GM19452 (cell line): ENCODE measurements around the gene NUP214.

Source experiments
- ATAC-seq: cut with Tn5 transposase; IDR thresholded peaks from one replicate; pipeline ENCODE4 v1.9.1; 2021; ENCODE audit not compliant: unreplicated experiment

The NUP214 gene

DNA sequence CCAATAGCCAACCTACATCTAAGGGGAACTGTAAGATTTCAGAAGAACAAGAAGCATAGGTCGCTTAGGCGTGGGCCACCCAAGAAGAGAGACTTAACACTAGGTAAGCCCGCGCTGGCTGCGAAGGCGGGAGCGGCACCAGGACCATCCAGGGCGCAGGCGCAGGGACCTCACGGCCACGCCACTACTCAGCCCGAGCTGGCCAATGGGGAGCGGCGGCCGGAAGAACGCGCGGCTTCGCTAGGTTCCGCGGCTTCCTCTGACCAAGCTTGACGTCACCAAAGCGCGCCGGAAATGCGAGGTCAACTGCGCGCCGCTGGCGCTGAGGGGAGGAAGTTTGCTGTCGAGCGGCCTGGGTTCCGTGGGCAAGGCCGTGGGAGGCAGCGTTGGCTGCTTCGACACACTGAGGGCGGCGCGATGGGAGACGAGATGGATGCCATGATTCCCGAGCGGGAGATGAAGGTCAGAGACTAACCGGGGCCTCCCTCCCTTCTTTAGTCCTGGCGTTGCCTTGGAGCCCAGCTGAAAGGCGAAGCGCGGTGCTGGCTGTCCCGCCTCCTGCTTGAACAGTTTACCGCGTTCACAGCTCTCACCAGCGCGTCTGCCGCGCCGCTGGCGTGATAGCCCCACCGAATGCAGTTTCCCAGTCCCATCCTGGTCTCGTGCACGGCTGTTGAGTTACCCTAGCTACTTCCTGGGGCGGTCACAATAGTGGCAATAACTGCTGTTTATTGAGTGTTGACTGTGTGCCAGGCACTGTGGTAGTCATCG lies at the start of gene NUP214:
Gene NUP214, plus strand, starts transcription at position 299 of the 771 bp plus-strand sequence. Its CDS starts 119 bp downstream, at position 418.
- ATAC-seq, result peak; percentile 97

DNA sequence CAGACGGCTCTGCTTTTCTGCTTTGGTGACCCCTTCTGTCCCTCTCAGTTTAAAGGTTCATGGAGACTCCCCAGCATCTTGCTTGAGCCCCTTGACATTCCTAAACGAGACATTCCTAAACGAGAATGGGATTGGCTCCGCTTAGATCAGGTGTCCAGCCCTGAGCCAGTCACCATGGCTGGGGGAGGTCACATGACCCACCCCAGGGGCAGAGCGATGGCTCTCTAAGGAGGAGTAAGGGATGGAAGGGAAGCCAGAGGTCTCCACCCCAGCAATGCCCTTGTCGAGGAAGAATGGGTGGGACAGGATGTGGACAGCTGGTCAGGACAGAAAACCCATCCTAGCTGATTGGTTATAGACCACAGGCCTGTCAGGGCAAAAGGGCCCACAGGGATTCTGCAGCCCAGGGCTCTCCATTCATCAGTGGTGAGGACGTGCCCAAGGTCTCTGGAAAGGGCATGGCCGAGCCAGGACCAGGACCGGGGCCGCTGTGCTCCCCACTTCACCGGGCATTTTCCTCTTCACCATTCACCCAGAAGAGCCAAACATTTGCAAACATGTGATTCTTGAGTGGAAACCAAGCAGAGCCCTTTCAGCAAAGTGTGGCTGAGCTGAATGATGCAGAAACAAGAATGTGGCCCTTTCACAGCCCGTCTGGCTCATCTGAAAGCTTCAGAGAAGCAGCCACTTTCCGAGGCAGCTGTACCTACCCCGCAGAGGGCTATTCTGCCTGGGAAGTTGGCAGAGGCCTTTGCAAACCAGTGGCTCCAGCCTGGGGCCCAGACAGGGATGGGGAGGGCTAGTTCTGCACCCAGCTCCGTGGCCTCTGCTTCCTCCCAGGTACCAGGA lies 48.8 kb upstream of the NUP214 start:
- ATAC-seq, result no peak

DNA sequence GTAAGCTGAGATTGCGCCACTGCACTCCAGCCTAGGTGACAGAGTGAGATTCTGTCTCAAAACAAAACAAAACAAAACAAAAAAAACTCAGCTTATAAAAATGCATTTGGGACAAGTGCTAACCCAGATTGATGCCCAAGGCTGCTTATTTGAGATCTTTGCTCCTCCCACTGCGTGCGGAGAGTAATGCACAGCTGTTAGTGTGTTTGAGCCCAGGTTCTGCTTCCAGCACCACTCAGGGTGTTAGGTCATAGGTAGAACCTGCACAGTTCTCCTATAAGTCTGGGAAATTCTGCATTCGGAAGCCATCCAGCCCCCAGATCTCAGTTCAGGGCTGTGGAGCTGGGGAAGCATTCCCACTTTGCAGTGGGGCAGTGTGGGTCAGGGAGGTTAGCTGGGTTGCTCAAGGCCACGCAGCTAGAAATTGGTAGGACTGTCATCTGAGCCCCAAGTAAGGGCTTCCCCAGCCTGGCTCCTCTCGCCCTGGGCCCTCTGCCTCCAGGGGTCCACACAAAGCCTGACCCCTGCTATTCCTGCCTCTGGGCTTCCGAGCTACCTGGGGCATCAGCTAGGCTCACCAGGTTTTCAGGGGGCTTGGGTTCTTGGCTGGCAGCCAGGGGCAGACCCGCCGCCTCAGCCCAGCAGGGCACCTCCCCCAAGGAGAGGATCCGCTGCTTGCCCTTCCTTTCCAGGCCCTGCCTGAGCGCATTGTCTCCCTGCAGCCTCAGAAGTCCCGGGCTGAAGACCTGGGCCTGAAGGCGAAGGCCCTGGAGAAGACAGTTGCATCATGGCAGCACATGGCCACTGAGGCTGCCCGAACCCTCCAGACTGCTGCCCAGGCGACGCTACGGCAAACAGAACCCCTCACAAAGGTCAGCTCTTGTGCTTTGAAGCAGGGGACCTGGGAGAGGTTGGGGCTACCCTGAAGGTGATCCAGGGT lies 46.7 kb upstream of the NUP214 start:
- no peak for ATAC-seq

DNA sequence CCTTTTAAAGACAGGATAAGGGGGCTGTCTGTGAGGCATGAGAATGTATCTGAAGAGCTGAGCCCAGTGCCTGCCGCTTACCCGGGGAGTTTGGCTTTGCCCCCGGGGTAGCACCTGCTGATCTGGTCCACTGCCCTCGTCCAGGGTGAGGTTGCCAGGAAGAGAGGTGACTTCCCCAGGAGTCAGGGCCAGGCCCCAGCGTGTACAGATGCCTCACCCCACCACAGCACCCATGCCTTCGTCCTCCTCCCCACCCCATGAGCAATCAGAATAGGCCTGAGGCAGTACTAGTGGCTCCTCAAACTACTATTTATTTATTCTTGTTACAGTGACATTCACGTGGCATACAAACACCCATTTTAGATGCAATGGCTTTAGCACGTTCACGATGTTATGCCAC lies 44.8 kb upstream of the NUP214 start:
- no peak for ATAC-seq

DNA sequence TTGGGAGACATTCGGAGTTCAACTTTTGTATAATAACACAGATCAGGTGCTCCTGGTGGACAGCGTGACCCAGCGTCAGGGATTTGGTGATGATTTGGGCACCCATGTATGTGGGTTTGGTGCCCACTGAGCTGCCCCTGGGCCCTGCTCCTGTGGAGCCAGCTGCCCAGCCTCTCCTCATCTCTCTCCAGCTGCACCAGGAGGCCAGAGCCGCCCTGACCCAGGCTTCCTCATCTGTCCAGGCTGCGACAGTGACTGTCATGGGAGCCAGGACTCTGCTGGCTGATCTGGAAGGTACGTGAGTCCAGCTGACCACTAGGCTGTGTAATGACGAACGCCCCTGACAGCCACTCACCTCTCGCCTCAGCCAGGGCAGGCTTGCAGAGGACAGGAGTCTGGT lies 43.5 kb upstream of the NUP214 start:
- ATAC-seq, result no peak

DNA sequence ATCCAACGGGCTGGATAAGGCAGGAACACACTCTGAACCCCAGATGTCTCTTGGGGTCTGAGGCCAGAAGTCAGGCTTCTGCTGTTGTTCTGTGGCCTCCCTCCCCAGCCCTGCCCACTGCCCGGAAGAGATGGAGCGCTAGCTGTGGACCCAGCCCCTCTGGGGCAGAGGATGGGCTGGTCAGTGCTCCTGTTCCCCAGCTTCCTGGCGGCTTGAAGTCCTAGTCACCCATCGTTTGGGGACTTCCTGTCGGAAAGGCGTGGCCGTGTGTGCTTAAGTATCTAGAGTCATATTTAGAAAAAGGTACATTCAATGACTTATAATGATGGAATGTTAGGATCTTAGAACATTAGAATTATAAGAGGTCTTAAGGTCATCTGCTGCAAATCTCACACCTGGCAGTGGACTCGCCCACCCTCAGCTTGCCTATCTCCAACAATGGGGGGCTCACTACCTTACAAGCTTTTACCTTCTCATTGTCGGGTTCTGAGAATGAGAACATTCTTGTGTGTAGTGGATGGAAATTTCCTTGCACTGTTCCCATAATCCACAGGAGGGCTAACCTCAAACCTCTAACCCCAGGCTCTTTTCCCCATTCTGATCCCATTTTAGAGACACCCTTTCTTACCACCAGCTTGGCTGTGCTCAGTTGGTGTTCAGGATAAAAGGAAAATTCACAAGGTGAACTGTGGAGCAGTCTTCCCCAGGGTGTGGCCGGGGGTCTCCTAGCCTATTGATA lies 42.4 kb upstream of the NUP214 start:
- no peak for ATAC-seq

DNA sequence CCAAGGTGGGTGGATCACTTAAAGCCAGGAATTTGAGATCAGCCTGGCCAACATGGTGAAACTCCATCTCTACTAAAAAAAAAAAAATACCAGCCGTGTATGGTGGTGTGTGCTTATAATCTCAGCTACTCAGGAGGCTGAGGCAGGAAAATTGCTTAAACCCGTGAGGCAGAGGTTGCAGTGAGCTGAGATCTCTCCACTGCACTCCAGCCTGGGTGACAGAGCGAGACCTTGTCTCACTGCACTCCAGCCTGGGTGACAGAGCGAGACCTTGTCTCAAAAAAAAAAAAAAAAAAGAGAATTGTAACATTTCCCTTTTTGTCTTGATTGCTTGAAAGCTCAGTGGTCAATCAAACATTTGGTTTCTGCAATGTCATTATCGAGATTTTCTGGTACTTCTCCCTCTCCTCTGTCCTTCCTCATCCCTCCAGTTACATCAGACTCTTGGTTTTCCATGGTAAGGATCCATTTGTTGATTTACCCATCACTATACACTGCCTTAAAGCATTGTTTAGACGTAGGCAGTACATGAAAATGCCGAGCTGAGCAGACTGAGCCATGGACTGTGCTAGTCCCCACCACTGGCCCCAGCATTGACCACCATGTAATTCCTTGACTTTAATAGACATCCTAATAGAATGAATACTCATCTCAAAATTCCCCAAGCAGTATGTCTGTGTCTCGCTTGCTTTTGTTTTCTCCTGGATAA lies 40.6 kb upstream of the NUP214 start:
- no peak for ATAC-seq

DNA sequence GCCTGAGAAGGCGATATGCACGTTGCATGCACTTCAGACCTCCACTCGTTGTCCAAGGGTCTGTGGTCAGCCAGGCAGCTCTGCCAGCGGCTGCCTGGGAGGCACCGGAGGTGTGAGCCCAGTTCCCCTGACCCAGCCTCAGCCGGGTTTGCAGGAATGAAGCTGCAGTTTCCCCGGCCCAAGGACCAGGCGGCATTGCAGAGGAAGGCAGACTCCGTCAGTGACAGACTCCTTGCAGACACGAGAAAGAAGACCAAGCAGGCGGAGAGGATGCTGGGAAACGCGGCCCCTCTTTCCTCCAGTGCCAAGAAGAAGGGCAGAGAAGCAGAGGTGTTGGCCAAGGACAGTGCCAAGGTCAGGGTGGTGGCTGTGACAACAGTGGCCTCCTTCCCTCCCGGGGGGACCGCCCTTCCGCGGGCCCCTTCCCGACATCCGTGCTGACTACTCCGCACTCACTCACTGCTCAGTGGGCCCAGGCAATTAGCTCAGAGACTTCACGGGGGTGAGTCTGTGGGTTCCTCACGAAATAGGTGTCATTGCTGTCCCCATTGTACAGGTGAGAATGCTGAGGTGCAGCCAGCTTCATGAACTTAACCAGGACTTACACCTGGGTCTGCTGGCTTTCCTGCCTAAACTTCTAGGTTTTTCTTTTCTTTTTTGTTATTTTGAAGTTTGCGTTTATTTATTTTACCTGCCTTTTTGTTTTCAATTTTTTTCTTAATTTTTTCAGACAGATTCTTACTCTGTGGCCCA lies 39.8 kb upstream of the NUP214 start:
- no peak for ATAC-seq

DNA sequence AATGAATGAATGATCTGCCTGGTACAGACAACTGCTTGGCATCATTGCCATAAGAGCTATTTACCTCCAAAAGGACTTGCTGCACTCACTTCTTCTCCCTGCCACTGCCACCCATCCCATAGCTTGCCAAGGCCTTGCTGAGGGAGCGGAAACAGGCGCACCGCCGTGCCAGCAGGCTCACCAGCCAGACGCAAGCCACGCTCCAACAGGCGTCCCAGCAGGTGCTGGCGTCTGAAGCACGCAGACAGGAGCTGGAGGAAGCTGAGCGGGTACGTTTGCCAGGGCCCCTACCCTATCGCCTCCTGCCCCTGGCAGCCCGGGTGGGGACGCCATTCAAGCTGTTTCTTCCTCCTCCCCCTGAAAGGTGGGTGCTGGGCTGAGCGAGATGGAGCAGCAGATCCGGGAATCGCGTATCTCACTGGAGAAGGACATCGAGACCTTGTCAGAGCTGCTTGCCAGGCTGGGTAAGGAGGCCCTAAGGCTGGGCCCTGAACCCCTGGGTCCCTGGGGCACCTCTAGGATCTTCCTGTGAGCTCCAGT lies 38.0 kb upstream of the NUP214 start:
- no peak for ATAC-seq

DNA sequence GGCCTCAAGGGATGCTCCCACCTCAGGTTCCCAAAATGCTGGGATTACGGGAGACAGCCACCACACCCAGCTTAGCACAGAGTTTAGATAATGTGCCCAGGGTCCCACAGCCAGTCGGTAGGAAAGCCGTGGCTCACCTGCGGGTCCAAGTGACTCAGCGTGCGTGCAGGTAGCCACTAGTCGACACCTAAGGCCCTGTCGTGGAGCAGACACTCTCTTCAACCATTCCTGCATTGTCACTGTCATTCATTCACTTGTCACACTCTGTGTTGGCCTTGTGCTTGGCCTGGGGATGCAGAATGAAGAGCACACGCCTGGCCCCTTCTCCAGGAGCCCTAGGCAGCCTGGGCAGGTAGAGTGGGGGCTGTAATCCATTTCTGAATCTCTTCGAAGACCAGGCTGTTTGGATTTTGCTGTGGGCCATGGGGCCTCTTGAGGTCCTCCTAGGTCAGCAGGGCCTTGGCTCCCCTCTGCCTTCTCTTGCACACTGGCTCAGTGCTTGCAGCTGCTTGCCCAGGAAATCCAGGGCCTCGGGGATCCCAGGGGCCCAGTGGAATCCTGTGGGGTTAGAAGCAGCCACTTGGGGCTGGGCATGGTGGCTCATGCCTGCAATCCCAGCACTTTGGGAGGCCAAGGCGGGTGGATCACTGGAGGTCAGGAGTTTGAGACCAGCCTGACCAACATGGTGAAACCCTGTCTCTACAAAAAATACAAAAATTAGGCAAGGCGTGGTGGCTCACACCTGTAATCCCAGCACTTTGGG lies 35.2 kb upstream of the NUP214 start:
- no peak for ATAC-seq

DNA sequence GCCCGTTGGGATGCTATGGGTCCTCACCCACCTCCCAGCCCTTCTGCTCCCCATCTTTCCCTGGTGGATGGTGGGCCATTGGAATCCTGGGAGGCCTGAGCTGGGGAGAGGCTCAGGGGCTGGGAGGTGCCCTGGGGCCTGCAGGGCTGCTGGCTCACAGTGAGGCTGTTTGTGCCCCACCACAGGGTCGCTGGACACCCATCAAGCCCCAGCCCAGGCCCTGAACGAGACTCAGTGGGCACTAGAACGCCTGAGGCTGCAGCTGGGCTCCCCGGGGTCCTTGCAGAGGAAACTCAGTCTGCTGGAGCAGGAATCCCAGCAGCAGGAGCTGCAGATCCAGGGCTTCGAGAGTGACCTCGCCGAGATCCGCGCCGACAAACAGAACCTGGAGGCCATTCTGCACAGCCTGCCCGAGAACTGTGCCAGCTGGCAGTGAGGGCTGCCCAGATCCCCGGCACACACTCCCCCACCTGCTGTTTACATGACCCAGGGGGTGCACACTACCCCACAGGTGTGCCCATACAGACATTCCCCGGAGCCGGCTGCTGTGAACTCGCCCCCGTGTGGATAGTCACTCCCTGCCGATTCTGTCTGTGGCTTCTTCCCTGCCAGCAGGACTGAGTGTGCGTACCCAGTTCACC lies 33.9 kb upstream of the NUP214 start:
- ATAC-seq, result no peak

DNA sequence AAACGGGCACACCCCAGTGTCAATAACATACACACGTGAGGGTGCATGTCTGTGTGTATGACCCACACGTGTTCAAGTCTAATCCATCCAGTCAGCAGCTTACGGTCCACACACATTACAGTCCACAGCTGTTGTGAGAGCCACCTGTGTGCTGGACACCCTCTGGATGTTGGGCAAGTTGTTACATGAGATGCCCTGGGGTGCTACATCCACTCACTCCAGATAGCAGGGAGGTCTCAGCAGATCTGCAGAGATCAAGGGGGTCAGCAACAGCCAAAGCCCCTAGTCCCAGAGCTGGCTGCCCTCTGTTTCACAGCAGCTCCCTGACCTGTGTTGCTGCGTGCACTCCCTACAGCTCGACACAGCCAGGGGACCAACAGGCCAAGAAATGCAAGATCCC lies 33.4 kb upstream of the NUP214 start:
- ATAC-seq, result no peak

DNA sequence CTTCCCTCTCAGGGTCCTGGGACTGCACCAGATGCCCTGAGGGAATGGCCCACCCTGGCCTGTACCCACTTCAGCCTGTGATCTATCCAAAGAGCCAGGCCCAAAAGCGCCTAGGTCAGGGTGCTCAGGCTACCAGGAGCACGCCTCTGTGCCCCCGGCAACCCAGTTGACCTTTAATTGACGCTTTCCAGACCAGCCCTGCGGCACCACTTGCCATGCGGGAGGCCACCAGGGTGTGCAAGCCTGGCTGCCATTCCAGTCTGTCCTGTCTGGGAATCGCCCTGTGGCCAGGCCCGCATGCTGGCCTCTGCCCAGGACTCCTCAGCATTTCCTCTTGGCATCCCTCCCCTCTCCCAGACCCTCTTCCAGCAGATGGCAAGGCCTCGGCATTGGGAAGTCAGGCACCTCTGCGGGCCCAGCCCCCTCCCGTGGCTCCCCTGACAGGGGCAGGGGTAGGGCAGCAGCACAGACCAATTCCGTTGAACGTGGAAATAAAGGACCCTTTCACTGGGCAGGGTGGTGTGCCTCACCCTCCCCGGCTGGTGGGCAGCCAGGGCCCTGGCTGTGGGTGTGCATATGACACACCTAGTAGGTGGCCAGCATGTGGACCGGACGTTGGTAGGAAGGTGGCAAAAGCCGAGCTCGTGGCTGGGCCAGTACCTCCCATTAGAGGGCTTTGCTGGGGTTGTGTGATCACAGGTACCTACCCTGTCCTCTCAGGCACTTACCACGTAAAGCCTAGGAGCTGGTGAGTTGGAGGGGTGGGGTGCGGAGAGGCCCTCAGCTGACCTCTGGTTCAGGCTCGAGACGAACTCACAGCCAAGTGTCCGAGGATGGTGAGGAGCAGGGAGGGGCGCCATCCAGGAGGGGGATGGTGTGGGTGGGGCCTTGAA lies 32.6 kb upstream of the NUP214 start:
- ATAC-seq, result no peak

DNA sequence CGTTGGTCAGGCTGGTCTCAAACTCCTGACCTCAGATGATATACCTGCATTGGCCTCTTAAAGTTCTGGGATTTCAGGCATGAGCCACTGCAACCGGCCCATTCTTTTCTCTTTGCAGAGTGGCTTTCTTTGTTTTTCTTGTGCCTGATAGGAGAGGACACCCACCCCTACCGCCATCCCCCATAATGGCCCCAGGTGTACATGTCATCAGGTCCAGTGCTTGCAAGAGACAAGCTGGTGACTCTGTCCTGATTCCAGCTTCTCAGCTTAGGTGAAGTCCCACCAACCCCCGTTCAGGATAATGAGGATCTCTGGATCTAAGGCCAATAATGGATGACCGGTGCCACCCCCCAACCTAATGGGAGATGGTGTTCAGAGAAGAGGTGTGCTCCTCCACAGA lies 31.4 kb upstream of the NUP214 start:
- no peak for ATAC-seq

DNA sequence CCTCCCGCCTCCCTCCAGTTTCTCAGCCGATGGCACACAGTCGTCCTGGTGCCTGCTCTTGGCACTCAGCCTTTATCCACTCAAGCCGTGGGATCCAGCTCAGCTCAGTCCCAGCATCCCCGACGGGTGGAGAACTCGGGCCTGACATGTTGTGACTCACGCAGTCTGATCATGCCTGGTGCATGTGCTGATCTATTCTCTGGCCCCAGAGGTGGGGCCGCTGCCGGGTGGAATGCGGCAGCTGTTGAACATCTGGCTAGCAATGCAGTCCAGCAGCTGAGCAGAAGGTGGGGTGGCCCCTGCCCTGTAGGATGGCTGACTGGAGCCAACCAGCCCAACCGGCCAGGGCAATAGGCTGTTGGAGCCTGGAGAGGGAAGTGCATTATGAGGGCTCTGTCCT lies 30.8 kb upstream of the NUP214 start:
- ATAC-seq, result no peak

DNA sequence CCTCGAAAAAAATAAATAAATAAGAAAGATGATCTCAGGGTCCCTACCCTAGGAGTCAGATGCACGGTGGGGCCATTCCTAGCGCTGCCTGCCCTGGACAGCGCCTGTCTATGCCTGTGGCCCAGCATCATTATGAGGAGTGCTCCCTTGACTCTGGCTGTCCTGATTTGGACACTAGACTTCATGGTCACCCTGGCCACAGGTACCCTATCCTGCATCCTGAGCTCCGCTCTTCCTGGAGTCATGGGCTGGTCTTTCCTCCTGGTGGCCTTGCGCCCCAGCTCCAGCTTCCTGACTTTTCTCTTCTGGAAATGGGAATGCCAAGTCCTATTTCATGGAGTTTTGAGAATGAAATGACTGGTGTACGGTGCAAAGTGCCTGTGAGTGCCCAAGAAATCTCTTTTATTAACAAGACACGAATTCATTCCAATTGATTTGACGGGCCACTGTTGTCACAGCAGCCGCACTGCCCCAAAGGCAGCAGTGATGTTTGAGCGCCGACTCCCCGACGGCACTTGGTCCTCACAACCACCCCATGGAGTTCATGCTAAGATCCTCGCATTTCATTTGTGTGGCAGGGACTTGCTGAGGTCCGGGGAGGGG lies 29.6 kb upstream of the NUP214 start:
- ATAC-seq, result no peak
